ENCODE data around the gene CNTNAP4.

The CNTNAP4 gene

DNA sequence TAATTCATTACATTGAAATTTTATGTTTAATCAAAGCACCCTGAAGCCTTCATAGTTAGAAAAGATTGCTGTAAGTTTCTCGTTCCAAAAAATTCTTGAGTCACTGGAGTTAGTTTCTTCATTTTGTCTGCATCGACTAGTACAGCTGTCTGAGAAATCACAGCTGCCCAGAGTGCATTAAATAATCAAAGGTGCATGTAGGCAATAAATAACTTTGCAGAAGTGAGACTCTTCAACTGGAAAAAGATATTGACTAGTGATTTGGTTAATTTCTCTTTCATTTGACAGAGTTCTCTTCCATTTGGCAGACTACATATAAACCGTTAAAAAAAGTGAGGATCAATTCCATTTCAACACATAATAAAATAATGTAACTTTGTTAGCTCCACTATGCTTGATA lies 234.0 kb downstream of the CNTNAP4 start:
- no peak for TF ChIP-seq ZC3H10 (CRISPR knock-in tag; IDR thresholded peaks at IDR 0.05)
- ATAC-seq, result no peak

DNA sequence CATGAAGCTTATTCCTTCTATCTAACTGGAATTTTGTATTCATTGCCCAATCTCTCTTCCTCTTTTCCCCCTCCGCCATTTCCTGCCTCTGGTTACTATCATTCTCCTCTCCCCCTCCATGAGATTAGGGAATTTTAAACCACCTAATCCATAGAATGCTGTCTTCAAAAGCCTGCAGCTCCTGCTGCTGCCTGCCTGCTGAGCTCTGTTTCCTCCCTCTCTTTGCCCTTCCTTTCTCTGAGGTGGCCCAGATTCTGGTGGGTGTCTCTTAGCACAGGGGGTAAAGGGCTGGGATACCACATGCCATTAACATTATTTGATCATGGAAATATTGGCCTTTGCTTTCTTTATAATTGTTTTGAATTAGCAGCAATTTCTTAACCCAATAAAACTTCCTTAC lies 241.6 kb downstream of the CNTNAP4 start:
- TF ChIP-seq OSR1 (CRISPR knock-in tag; IDR thresholded peaks at IDR 0.05) (no peak), ZFP30 (CRISPR knock-in tag; IDR thresholded peaks at IDR 0.05) (no peak), PPARA (CRISPR knock-in tag; IDR thresholded peaks at IDR 0.05; ENCODE audit: borderline replicate concordance) (no peak), CSDC2 (CRISPR knock-in tag; IDR thresholded peaks at IDR 0.05) (no peak), TCF4 (CRISPR knock-in tag; IDR thresholded peaks at IDR 0.05; ENCODE audit: borderline replicate concordance) (no peak), ISL1 (CRISPR knock-in tag; IDR thresholded peaks at IDR 0.05) (no peak), ZNF565 (CRISPR knock-in tag; conservative IDR thresholded peaks at IDR 0.05; ENCODE audit: low read depth) (no peak), ZNF8 (CRISPR knock-in tag; IDR thresholded peaks at IDR 0.05) (no peak), RARB (CRISPR knock-in tag; IDR thresholded peaks at IDR 0.05) (no peak), ARNTL (CRISPR knock-in tag; IDR thresholded peaks at IDR 0.05; ENCODE audit: borderline replicate concordance, low read depth) (no peak), GLIS3 (CRISPR knock-in tag; IDR thresholded peaks at IDR 0.05) (no peak), ZC3H10 (CRISPR knock-in tag; IDR thresholded peaks at IDR 0.05) (no peak), SNAI2 (CRISPR knock-in tag; IDR thresholded peaks at IDR 0.05) (no peak), ZFP3 (CRISPR knock-in tag; IDR thresholded peaks at IDR 0.05) (no peak), ESRRG (CRISPR knock-in tag; IDR thresholded peaks at IDR 0.05) (no peak)
- TF ChIP-seq, protein P1, sequence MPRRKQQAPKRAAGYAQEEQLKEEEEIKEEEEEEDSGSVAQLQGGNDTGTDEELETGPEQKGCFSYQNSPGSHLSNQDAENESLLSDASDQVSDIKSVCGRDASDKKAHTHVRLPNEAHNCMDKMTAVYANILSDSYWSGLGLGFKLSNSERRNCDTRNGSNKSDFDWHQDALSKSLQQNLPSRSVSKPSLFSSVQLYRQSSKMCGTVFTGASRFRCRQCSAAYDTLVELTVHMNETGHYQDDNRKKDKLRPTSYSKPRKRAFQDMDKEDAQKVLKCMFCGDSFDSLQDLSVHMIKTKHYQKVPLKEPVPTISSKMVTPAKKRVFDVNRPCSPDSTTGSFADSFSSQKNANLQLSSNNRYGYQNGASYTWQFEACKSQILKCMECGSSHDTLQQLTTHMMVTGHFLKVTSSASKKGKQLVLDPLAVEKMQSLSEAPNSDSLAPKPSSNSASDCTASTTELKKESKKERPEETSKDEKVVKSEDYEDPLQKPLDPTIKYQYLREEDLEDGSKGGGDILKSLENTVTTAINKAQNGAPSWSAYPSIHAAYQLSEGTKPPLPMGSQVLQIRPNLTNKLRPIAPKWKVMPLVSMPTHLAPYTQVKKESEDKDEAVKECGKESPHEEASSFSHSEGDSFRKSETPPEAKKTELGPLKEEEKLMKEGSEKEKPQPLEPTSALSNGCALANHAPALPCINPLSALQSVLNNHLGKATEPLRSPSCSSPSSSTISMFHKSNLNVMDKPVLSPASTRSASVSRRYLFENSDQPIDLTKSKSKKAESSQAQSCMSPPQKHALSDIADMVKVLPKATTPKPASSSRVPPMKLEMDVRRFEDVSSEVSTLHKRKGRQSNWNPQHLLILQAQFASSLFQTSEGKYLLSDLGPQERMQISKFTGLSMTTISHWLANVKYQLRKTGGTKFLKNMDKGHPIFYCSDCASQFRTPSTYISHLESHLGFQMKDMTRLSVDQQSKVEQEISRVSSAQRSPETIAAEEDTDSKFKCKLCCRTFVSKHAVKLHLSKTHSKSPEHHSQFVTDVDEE (CRISPR knock-in tag; IDR thresholded peaks at IDR 0.05), result no peak
- TF ChIP-seq, protein P2, sequence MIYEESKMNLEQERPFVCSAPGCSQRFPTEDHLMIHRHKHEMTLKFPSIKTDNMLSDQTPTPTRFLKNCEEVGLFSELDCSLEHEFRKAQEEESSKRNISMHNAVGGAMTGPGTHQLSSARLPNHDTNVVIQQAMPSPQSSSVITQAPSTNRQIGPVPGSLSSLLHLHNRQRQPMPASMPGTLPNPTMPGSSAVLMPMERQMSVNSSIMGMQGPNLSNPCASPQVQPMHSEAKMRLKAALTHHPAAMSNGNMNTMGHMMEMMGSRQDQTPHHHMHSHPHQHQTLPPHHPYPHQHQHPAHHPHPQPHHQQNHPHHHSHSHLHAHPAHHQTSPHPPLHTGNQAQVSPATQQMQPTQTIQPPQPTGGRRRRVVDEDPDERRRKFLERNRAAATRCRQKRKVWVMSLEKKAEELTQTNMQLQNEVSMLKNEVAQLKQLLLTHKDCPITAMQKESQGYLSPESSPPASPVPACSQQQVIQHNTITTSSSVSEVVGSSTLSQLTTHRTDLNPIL (CRISPR knock-in tag; IDR thresholded peaks at IDR 0.05; ENCODE audit: low read depth), result no peak
- TF ChIP-seq, protein P3, sequence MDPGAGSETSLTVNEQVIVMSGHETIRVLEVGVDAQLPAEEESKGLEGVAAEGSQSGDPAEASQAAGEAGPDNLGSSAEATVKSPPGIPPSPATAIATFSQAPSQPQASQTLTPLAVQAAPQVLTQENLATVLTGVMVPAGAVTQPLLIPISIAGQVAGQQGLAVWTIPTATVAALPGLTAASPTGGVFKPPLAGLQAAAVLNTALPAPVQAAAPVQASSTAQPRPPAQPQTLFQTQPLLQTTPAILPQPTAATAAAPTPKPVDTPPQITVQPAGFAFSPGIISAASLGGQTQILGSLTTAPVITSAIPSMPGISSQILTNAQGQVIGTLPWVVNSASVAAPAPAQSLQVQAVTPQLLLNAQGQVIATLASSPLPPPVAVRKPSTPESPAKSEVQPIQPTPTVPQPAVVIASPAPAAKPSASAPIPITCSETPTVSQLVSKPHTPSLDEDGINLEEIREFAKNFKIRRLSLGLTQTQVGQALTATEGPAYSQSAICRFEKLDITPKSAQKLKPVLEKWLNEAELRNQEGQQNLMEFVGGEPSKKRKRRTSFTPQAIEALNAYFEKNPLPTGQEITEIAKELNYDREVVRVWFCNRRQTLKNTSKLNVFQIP (CRISPR knock-in tag; IDR thresholded peaks at IDR 0.05; ENCODE audit: borderline replicate concordance, low read depth), result no peak
- TF ChIP-seq, protein P4, sequence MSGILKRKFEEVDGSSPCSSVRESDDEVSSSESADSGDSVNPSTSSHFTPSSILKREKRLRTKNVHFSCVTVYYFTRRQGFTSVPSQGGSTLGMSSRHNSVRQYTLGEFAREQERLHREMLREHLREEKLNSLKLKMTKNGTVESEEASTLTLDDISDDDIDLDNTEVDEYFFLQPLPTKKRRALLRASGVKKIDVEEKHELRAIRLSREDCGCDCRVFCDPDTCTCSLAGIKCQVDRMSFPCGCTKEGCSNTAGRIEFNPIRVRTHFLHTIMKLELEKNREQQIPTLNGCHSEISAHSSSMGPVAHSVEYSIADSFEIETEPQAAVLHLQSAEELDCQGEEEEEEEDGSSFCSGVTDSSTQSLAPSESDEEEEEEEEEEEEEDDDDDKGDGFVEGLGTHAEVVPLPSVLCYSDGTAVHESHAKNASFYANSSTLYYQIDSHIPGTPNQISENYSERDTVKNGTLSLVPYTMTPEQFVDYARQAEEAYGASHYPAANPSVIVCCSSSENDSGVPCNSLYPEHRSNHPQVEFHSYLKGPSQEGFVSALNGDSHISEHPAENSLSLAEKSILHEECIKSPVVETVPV (CRISPR knock-in tag; IDR thresholded peaks at IDR 0.05), result no peak
- ATAC-seq, result no peak

DNA sequence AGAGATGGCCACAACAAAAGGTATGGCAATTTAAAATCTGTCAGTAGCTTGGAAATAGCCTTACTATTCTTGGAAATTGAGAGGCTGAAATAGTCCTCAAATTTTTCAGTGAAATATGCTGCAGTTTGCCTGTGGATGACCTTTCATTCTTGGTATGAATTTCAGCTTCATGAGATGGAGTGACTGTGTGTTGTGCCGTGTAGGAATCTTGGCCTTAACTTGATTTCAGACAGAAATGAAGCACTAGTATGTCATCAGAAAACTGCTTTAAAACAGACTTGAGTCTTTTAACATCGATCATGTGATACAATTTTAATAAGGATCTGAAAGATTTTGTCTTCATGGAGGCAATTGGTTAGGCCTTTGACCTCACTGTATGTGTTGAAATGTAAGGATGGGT lies 247.2 kb downstream of the CNTNAP4 start:
- TF ChIP-seq TOX (CRISPR knock-in tag; IDR thresholded peaks at IDR 0.05; ENCODE audit: borderline replicate concordance) (no peak), ESRRG (CRISPR knock-in tag; IDR thresholded peaks at IDR 0.05) (no peak), ZNF70 (CRISPR knock-in tag; IDR thresholded peaks at IDR 0.05) (no peak), ISL1 (CRISPR knock-in tag; IDR thresholded peaks at IDR 0.05) (no peak), ARNTL (CRISPR knock-in tag; IDR thresholded peaks at IDR 0.05; ENCODE audit: borderline replicate concordance, low read depth) (no peak), ZNF8 (CRISPR knock-in tag; IDR thresholded peaks at IDR 0.05) (no peak), GLIS3 (CRISPR knock-in tag; IDR thresholded peaks at IDR 0.05) (no peak), ZC3H10 (CRISPR knock-in tag; IDR thresholded peaks at IDR 0.05) (no peak), OSR1 (CRISPR knock-in tag; IDR thresholded peaks at IDR 0.05) (no peak), ZFP3 (CRISPR knock-in tag; IDR thresholded peaks at IDR 0.05) (no peak)
- ATAC-seq, result no peak

DNA sequence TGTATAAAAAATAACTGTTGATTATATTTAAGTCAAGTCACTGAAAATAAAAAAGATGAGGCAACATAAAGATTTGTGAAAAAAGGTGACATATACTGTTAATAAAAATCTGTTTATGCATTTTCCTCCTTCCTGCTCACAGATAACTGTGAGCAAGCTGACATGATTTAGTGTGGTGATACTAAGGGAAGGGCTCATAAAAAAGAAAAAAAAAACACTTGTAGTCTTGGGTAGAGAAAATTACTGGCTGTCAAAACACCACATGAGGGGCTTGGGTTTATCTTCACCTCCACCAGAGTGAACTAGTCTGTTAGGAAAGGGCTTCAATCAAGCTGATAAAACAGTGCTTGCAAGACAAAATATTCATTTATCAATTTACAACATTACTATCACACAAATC lies 247.6 kb downstream of the CNTNAP4 start:
- TF ChIP-seq SNAI2 (CRISPR knock-in tag; IDR thresholded peaks at IDR 0.05) (no peak), ARNTL (CRISPR knock-in tag; IDR thresholded peaks at IDR 0.05; ENCODE audit: borderline replicate concordance, low read depth) (no peak)
- no peak for ATAC-seq

Measured in SK-N-SH treated with all-trans-retinoic acid at 6 μM for 48 hours (cell line).